CD4-positive, alpha-beta T cell treated with Interleukin-6 at 100 ng/mL for 8 hours (primary cell): ENCODE data around the gene SSH3.

Source experiments
- DNase-seq: peaks from one replicate; pipeline ENCODE4 v3.0.0-alpha.2; 2020; ENCODE audit warnings: mixed read lengths, low spot score

SSH3 gene

GRCh38 chr11:67293090-67293489 is 10.2 kb upstream of the SSH3 start:
- peak; percentile 54 for DNase-seq

GRCh38 chr11:67295846-67296245 is 7.5 kb upstream of the SSH3 start:
- no peak for DNase-seq

GRCh38 chr11:67298786-67299185 is 4.5 kb upstream of the SSH3 start:
- no peak for DNase-seq

GRCh38 chr11:67299471-67300191 is 3.7 kb upstream of the SSH3 start:
- DNase-seq = no peak

GRCh38 chr11:67300256-67300755 is 3.0 kb upstream of the SSH3 start:
- DNase-seq = no peak

- DNase-seq = no peak
These were observed 2.5 kb upstream of the SSH3 start for GRCh38 chr11:67300756-67301312.

GRCh38 chr11:67301313-67301921 is 1.9 kb upstream of the SSH3 start:
- no peak for DNase-seq

- no peak for DNase-seq
These were observed 1.3 kb upstream of the SSH3 start for GRCh38 chr11:67301951-67302516.

- DNase-seq = no peak
These were observed 679 bp upstream of the SSH3 start for GRCh38 chr11:67302571-67303131.

GRCh38 chr11:67303835-67304411 is 593 bp downstream of the SSH3 start:
- DNase-seq = no peak

GRCh38 chr11:67304511-67305113 is 1.3 kb downstream of the SSH3 start:
- no peak for DNase-seq

- no peak for DNase-seq
These were observed 3.6 kb downstream of the SSH3 start for GRCh38 chr11:67306769-67307544.

- no peak for DNase-seq
These were observed 4.2 kb downstream of the SSH3 start for GRCh38 chr11:67307545-67308001.

GRCh38 chr11:67308031-67308866 is 4.9 kb downstream of the SSH3 start:
- DNase-seq = no peak

GRCh38 chr11:67309166-67309565 is 5.8 kb downstream of the SSH3 start:
- no peak for DNase-seq

GRCh38 chr11:67309661-67310061 is 6.3 kb downstream of the SSH3 start:
- no peak for DNase-seq

- DNase-seq = no peak
These were observed 7.1 kb downstream of the SSH3 start for GRCh38 chr11:67310246-67311050.

GRCh38 chr11:67311051-67311555 is 7.8 kb downstream of the SSH3 start:
- DNase-seq = no peak

- no peak for DNase-seq
These were observed 8.3 kb downstream of the SSH3 start for GRCh38 chr11:67311556-67312082.
